GM10248 (cell line): ENCODE data around the gene USP49.

Experiments
- CTCF ChIA-PET: fragments of 300-600 bp; sonication (Branson Sonifier 250); formaldehyde crosslinking; extraction: SDS; loops from one replicate; lab custom pipeline; 2021; ENCODE audit warnings: antibody characterized with exemption; lab: Yijun Ruan, JAX
- POLR2A ChIA-PET: fragments of 350-650 bp; sonication (Branson Sonifier 250); formaldehyde crosslinking; extraction: SDS; loops from one replicate; lab custom pipeline; 2020; ENCODE audit warnings: antibody characterized with exemption; lab: Yijun Ruan, JAX
- DNase-seq: peaks from one replicate; pipeline ENCODE4 v3.0.0; 2012; ENCODE audit errors: extremely low spot score
- TF ChIP-seq, protein P1 (sequence below): IDR thresholded peaks from 2 replicates; pipeline ENCODE4 v1.5.1; 2012; ENCODE audit warnings: mild to moderate bottlenecking, low read depth; ENCODE audit errors: extremely low read depth, missing control alignments, control extremely low read depth

Gene USP49

GRCh38 chr6:41823178-41823577, 72.0 kb downstream of the USP49 start:
- DNase-seq: no peak
- TF ChIP-seq, protein P1, sequence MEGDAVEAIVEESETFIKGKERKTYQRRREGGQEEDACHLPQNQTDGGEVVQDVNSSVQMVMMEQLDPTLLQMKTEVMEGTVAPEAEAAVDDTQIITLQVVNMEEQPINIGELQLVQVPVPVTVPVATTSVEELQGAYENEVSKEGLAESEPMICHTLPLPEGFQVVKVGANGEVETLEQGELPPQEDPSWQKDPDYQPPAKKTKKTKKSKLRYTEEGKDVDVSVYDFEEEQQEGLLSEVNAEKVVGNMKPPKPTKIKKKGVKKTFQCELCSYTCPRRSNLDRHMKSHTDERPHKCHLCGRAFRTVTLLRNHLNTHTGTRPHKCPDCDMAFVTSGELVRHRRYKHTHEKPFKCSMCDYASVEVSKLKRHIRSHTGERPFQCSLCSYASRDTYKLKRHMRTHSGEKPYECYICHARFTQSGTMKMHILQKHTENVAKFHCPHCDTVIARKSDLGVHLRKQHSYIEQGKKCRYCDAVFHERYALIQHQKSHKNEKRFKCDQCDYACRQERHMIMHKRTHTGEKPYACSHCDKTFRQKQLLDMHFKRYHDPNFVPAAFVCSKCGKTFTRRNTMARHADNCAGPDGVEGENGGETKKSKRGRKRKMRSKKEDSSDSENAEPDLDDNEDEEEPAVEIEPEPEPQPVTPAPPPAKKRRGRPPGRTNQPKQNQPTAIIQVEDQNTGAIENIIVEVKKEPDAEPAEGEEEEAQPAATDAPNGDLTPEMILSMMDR: no peak
- CTCF ChIA-PET: interaction anchor here (1.0 to 1.2 kb wide), 2 partner anchors 8 to 36 kb away, joined by 3 to 5 read pairs; partner anchors contain the start of gene TOMM6
- POLR2A ChIA-PET: no interaction called here

- POLR2A ChIA-PET: no interaction called here
- TF ChIP-seq, protein P1: no peak
- DNase-seq: no peak
- CTCF ChIA-PET: no interaction called here
Measured at GRCh38 chr6:41822021-41822420, 73.2 kb downstream of the USP49 start.

- DNase-seq: no peak
- TF ChIP-seq, protein P1: no peak
- CTCF ChIA-PET: interaction anchor here (0.9 to 1.0 kb wide), 2 partner anchors 9 to 33 kb away, joined by 3 read pairs; partner anchors contain the start of gene TOMM6
- POLR2A ChIA-PET: no interaction called here
Measured at GRCh38 chr6:41821266-41821665, 73.9 kb downstream of the USP49 start.

DNA sequence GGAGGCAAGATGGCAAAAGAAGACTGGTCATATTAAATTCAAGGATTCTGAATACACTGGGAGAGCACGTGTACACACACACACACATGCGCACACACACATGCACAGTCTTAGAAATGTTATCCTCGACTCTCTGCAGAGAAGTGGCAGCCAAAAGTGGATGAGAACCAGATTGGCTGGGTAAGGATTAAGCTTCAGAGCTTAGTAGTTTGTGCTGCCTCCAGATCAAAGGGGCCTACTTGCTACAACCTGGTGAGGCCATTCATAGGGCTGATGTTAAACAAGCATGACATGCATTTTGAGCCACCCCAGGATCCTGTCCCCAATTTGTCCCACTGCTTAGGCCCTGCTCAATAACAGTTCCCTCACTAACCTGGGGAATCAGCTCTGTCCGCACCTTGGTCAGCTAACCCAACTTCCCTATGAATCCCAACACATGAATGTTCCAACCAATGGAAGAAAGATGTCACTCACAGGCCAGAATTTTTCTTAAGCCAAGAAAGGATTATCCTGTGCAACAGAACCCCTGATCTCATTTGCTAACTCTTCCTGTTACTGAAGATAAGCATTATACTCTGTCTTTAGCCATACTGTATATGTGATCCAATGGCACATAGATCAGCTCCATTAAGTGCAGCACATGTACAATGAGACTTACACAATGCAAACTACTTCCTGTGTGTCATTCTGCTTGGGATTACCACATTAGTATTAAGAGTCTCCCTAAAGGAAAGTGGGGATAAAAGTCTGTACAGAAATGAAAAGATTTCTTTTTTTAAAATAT, 76.7 kb downstream of the USP49 start:
- CTCF ChIA-PET: interaction anchor here (0.7 to 4.7 kb wide), 6 partner anchors 13 to 118 kb away, joined by 3 to 24 read pairs (median 4); partner anchors contain the start of gene TOMM6

DNA sequence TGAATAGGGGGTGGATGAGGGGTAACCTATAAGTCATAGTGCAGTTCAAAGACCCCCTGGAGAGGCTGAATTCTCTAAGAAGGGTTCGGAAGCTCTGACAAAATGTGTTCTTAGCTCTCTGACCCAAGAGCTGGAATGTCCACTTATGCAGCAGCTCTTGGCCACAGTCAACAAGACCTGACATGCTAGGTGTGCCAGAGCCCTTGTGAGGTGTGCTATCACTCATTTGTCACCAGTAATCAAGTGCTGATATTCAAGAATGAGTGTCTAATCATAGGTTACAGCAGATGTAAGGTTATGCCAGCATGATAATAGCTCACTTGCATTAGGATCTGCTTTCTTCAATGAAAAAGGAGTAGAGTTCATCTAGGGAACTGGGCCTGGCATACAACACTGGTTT, 79.6 kb downstream of the USP49 start:
- POLR2A ChIA-PET: no interaction called here
- CTCF ChIA-PET: interaction anchor here (1.1 to 4.7 kb wide), 4 partner anchors 8 to 731 kb away, joined by 3 to 24 read pairs (median 4); partner anchors contain the start of gene TOMM6
- TF ChIP-seq, protein P1: no peak
- no peak for DNase-seq

More for the DNA sequence above, 76.7 kb downstream of the USP49 start:
- TF ChIP-seq, protein P1: no peak
- no peak for DNase-seq
- POLR2A ChIA-PET: no interaction called here

GRCh38 chr6:41814629-41815028, 80.5 kb downstream of the USP49 start:
- POLR2A ChIA-PET: no interaction called here
- CTCF ChIA-PET: interaction anchor here (1.0 to 4.7 kb wide), 3 partner anchors 9 to 28 kb away, joined by 3 to 24 read pairs (median 5); partner anchors contain the start of gene TOMM6
- no peak for DNase-seq
- TF ChIP-seq, protein P1: no peak
